Subcutaneous adipose tissue (tissue), 4 donors: ENCODE results near the gene EHD2. TPM values are rescaled to one million over a fixed set of nuclear protein-coding genes. Genes with fewer than 3 reads are reported as not detected.

Experiments used
- CTCF ChIP-seq: fragments of 450-650 bp; IDR thresholded peaks from one replicate; pipeline ENCODE4 v1.5.1; 2016; ENCODE audit warnings: low read depth, mild to moderate bottlenecking, control low read depth, antibody characterized with exemption, moderate library complexity
- small RNA-seq: library from RNA; depleted of rRNA; stranded (forward); fragments of <200 nt; gene quantifications from one replicate; pipeline ENCODE3, GENCODE V24; 2016
- total RNA-seq, 4 donors: library from RNA; depleted of rRNA; stranded (reverse); fragments of >200 nt; gene quantifications; one replicate each; pipeline ENCODE4 v1.1.0, GENCODE V29; 2016

The EHD2 gene
- total RNA-seq, 4 donors from 2014 or later = 77.5 to 340 (median 130) TPM

GRCh38 chr19:47778954-47779351, 65.7 kb downstream of the EHD2 start:
- no peak for TF ChIP-seq CTCF

GRCh38 chr19:47779524-47780214, 66.4 kb downstream of the EHD2 start:
- TF ChIP-seq CTCF = no peak

- no peak for TF ChIP-seq CTCF
Measured at GRCh38 chr19:47780215-47780551, 67.0 kb downstream of the EHD2 start.

- no peak for TF ChIP-seq CTCF
Measured at GRCh38 chr19:47781590-47782262, 68.5 kb downstream of the EHD2 start.

- no peak for TF ChIP-seq CTCF
Measured at GRCh38 chr19:47786566-47786965, 73.3 kb downstream of the EHD2 start.

GRCh38 chr19:47790398-47790814, 77.2 kb downstream of the EHD2 start:
- TF ChIP-seq CTCF = no peak

GRCh38 chr19:47792616-47793015, 79.4 kb downstream of the EHD2 start:
- TF ChIP-seq CTCF = no peak

Small RNA genes within 50 kb of the gene (small RNA-seq; reads per million reads assigned to genes)
- not detected for gene SNORD23

Other genes starting within 250 kb of the EHD2 start
- 1 to 10 TPM in 1 of 4 donors, under 1 TPM in 2, not detected in 1; 0.17 to 4.3 (median 0.22) TPM for gene SLC8A2, start 241.5 kb upstream of the EHD2 start, total RNA-seq
- gene KPTN, start 229.2 kb upstream of the EHD2 start, total RNA-seq = 1 to 10 TPM; 3.9 to 7.2 (median 4.1) TPM
- 100 to 1,000 TPM in 1 of 4 donors, 10 to 100 TPM in 3; 73.5 to 179 (median 90.9) TPM for gene NAPA, start 198.4 kb upstream of the EHD2 start, total RNA-seq
- gene ZNF541, start 140.3 kb upstream of the EHD2 start, total RNA-seq = 1 to 10 TPM in 1 of 4 donors, under 1 TPM in 1, not detected in 2; 0.44 to 2.3 TPM
- 10 to 100 TPM in 2 of 4 donors, 1 to 10 TPM in 2; 5.1 to 13.2 (median 8.8) TPM for gene BICRA, start 104.3 kb upstream of the EHD2 start, total RNA-seq
- gene NOP53, start 32.1 kb downstream of the EHD2 start, total RNA-seq = 100 to 1,000 TPM; 154 to 426 (median 281) TPM
- gene SELENOW, start 65.3 kb downstream of the EHD2 start, total RNA-seq = 100 to 1,000 TPM; 185 to 262 (median 222) TPM
- gene TPRX1, start 91.1 kb downstream of the EHD2 start, total RNA-seq = not detected
- not detected for gene CRX, start 108.5 kb downstream of the EHD2 start, total RNA-seq
- gene TPRX2, start 145.8 kb downstream of the EHD2 start, total RNA-seq = not detected
- gene SULT2A1, start 172.9 kb downstream of the EHD2 start, total RNA-seq = not detected